Hair follicle dermal papilla cell (primary cell): ENCODE results near the gene DOCK7. TPM values are rescaled to one million over a fixed set of nuclear protein-coding genes. Genes with fewer than 3 reads are reported as not detected.

Source experiments
- small RNA-seq: library from RNA; depleted of rRNA; stranded (forward); fragments of <200 nt; gene quantifications from one replicate; pipeline ENCODE3, GENCODE V24; 2012
- total RNA-seq: library from RNA; depleted of rRNA; stranded (reverse); fragments of >200 nt; gene quantifications from 2 replicates; pipeline ENCODE4 v1.2.3, GENCODE V29; 2012

The DOCK7 gene, protein sequence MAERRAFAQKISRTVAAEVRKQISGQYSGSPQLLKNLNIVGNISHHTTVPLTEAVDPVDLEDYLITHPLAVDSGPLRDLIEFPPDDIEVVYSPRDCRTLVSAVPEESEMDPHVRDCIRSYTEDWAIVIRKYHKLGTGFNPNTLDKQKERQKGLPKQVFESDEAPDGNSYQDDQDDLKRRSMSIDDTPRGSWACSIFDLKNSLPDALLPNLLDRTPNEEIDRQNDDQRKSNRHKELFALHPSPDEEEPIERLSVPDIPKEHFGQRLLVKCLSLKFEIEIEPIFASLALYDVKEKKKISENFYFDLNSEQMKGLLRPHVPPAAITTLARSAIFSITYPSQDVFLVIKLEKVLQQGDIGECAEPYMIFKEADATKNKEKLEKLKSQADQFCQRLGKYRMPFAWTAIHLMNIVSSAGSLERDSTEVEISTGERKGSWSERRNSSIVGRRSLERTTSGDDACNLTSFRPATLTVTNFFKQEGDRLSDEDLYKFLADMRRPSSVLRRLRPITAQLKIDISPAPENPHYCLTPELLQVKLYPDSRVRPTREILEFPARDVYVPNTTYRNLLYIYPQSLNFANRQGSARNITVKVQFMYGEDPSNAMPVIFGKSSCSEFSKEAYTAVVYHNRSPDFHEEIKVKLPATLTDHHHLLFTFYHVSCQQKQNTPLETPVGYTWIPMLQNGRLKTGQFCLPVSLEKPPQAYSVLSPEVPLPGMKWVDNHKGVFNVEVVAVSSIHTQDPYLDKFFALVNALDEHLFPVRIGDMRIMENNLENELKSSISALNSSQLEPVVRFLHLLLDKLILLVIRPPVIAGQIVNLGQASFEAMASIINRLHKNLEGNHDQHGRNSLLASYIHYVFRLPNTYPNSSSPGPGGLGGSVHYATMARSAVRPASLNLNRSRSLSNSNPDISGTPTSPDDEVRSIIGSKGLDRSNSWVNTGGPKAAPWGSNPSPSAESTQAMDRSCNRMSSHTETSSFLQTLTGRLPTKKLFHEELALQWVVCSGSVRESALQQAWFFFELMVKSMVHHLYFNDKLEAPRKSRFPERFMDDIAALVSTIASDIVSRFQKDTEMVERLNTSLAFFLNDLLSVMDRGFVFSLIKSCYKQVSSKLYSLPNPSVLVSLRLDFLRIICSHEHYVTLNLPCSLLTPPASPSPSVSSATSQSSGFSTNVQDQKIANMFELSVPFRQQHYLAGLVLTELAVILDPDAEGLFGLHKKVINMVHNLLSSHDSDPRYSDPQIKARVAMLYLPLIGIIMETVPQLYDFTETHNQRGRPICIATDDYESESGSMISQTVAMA (N-terminal part only)
- total RNA-seq: 107 and 154 TPM in 2 replicates

DNA sequence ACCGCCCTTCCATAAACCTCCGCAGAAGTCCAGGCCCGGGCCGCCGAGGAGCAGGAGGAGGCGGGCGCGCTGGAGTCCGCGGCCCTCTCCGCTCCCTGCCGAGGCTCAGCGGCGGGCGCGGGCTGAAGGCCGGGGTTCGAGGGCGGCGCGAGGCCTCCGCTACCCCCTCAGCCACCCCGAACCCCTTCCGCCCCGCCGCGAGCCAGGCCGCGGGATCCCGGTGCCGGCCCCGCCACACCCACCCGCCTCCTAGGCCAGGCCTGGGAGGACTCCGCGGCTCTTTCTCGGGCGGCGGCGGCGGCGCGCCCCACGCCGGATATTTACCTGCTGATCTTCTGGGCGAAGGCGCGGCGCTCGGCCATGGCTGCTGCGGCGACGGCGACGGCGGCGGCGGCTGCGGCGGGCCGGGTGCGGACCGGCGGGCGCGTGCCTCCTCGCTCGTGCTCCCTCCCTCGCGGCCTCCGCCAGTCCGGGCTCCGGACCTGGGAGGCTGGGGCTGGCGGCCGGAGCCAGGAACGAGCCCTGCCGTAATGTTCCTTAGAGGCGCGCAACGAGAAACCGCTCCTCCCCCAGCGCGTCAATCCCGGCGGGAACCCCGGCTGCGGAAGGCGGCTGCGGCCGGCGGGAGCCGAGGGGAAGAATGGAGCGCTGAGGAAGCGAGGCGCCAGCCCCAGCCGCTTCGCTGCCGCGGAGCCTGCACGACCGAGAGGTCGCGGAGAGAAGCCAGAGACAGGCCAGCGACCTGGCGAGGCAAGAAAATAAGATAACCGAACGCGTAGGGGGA, at the start of gene DOCK7:
DOCK7 (minus strand) TSS at position 484 of the 784 bp plus-strand sequence; CDS start at position 362, 122 bp downstream.

DNA sequence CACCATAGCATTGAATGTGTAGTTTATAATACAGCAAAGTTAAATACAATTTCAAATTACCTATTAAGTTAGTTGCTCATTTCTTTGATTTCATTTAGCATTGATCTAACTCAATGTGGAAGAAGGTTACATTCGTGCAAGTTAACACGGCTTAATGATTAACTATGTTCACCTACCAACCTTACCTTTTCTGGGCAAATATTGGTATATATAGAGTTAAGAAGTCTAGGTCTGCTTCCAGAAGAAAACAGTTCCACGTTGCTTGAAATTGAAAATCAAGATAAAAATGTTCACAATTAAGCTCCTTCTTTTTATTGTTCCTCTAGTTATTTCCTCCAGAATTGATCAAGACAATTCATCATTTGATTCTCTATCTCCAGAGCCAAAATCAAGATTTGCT, 90.9 kb downstream of the DOCK7 start, which contains the start of gene ANGPTL3:
ANGPTL3 (plus strand) TSS at position 240 of the 400 bp plus-strand sequence; CDS start at position 287, 47 bp downstream.

DNA sequence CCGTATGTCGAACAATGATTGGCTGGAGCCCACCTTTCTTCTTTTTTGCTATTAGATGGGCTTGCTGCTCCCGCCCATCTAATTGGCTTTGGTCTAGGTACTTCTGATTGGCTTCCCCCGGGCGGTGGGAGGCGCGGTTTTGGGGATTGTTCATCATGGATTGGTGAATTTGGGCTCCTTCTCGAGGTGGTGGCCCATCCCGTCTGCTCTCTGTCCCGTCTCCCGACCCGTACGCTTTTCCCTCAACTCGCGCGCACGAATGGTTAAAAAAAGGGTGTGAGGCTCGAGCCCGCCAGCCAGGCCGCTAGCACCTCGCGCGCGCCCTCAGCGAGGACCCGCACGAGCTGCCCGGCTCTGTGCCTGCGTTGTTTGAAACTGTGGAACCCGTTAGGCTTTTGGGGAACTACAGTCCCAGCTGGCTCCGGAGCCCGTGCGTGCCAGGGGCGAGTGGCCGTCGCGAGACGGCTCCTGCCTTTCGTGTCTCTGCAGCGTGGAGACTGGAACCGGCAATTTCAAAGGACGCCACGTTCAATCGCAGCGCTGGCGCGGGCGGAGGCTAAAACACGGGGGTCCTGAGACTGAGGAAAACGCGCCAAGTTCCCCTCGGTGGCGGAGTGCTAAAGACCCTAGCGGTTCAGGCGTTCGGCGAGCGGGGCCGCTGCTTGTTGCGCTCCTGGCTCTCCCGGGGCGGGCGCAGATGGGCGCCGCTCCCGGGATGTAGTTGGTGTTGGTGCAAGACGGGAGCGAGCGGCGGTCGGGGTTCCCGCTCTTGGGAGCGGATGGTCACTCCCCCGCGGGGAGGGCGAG, 251.5 kb downstream of the DOCK7 start, which contains the start of gene USP1:
USP1 (plus strand) TSS at position 584 of the 807 bp plus-strand sequence. CDS start 2,819 bp downstream, outside the sequence.

Small RNAs within 50 kb of the gene (small RNA-seq; reads per million reads assigned to genes)
- gene AL451044.1: not detected

Other genes starting within 250 kb of the DOCK7 start
- under 0.01 and 0.12 TPM in 2 replicates for gene ANGPTL3, start 90.9 kb downstream of the DOCK7 start, total RNA-seq
- 8.8 and 11.2 TPM in 2 replicates for gene ATG4C, start 95.7 kb upstream of the DOCK7 start, total RNA-seq